ENCODE results near the gene KLHL36.

- TF ChIP-seq POLR2AphosphoS5 (IDR thresholded peaks at IDR 0.05): no peak
- TF ChIP-seq CTCF (IDR thresholded peaks at IDR 0.05): no peak
- no peak for TF ChIP-seq EP300 (IDR thresholded peaks at IDR 0.05)
- TF ChIP-seq POLR2A (IDR thresholded peaks at IDR 0.05): no peak
Observed at GRCh38 chr16:84700446-84701300, 52.4 kb downstream of the KLHL36 start.

Data from upper lobe of left lung (tissue), 4 donors.